ENCODE data around the gene IDUA. TPM values are rescaled to one million over a fixed set of nuclear protein-coding genes. Genes with fewer than 3 reads are reported as not detected.
A peak's percentile ranks its signal among the peaks of the same experiment; 100 is the strongest.

IDUA gene
- polyA plus RNA-seq, 12 donors: 6.8 to 19.7 (median 11.1) TPM; not detected in 1

DNA sequence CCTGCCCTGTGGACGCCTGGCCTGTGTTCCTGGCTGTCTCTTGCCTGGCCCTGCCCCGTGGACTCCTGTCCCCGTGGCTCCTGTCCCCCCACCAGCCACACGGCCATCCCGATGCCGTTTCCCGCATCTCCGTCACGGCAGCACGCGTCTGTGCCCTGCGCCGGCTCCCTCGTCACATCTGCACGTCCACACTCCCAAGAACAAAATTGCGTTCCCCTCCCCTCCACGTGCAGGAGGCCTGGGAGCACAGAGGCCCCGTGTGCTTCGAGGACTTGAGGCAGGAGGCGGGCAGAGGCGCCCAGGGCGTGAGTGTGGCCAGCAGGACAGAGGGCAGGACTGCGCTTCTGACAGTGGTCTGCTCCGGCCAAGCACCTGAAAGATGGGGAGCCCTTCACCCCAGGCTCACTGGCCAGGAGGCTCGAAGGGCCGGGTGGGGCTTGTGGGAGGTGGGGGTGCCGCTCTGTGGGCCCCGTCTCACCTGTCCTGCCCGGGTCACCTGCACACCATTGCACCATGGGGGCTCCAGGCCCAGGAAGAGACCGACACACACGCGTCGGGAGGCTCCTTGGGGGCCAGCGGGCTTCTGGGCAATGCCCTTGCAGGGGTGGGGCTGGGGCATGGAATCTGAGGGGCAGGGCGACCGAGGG, 41.9 kb downstream of the IDUA start:
- DNase-seq: no peak

DNA sequence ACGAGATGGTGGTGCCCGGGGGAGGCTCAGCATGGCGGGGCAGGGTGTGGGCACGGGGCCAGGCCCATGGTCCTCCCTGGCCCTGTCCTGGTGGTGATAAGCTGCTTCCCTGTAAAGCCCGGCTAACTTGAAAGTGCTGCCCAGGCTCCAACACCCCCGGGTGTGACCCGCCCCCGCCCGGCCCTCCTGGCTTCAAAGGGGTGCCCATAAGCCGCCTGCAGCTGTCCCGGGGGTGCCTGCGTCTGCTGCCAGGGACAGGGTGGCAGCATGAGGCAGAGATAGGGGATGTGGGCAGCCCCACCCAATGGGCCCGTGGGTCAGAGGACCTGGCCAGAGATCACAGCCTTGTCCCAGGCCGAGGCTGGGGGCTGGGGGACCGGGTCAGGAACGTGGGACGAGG, 42.7 kb downstream of the IDUA start:
- no peak for DNase-seq

DNA sequence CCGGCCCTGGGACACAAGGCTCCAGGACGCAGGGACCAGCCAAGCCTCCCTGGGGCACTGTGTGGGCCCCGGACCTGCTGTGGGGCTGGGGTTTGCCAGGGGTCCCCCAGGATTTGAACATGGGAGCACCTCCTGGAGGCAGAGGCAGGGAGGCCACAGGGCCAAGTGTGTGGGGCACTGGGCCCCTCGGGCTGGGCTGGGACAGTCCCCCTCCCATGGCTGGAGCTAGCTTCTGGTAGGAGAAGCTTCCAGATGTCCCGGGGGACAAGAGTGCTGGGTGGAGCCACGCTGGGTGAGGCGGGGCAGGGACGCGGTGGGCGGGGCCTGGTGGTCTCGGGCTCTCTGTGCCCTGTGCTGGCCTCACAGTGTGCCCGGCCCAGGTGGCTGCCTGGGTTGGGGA, 43.2 kb downstream of the IDUA start:
- no peak for DNase-seq

DNA sequence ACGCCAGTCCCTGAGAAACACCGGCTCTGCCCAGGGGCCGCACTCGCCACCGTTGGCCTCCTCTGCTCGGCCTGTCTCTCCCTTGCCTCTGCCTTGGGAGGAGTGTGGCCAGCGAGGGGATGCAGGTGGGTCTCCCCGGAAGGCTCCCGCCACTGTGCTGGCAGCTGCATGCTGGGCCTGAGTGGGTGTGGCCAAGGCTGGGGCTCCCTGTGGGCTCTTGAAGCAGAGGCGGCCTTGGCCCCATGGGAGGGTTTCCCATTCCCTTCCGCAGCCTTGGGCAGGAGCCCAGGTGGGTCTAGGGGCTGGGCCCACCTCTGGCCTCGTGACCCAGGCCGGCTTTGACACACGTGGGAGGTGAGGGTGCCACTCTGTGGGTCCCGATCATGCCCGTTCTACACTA, 43.7 kb downstream of the IDUA start:
- DNase-seq: no peak

DNA sequence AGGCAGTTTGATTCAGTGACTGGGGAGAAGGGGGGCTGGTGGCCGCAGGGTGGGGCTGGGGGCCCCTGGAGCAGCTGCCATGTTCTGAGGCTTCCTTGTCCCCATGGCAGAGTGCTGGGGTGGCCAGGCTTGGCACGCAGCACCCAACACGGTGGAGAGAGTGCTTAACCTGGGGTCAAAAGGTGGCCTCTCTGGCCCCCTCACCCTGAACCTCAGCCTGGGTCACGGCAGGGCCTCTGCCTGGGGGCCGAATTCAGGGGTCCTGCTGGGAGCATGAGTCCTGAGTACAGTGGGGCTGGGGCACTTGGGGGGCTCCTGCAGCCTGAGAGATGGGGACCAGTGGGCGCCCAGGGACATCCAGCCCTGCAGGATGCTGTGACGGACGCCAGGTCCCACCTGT, 44.5 kb downstream of the IDUA start:
- no peak for DNase-seq

DNA sequence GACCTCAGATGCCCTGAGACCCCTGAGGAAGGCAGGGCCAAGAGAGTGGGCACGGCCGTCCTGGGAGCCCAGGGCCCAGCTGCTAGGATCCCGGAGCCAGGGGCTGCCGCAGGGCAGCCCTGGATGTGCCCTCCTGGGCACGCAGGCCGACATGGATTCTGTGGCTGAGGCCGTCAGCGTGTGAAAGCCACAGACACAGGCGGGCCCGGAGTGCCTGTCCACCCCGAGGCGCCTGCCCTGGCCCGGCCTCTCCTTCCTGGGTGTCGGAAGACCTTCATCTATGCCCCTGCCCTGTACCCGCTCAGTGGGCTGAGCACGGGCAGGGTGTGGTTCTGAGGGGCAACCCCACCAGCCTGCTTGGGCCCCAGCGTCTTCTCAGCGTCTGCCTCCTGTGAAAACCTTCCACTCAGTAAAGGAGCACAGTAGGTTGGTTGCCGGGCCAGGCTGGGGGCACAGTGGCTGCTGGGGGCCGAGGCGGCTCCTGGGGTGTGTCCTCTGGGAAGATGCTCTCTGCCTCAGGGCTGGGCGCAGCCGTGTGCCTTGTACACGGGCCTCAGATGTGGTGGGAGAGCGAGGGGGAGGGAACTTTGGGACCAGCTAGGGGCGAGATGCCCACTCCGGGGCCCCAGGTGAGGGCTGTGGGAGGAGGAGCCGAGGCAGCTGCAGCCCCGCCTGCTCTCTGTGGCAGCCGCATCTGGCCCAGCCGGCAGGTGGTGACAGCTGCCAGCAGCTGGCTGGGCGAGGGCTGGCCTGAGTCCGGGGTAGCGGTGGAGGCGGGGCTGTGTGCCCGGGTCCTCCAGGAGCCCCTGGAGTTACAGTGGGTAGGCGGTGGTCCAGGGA, 45.3 kb downstream of the IDUA start:
- no peak for DNase-seq

DNA sequence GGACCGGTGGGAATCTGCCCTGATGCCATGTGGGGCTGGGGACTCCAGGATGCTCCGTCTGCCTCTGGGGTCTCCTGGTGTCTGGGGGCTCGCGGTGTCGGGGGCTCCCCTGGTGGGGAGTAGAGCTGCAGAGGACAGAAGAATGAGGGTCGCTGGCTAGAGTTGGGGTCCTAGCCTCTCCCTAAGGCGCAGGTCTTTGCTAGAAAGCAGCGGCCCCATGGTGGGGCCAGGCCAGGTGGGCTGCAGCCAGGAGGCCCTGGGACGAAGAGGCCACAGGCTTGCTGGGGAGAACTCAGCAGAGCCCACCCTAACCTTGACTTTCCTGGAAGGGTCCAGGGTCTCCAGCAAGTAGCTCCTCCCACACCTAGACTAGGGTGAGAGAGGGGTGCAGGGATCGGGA, 46.0 kb downstream of the IDUA start:
- no peak for DNase-seq

DNA sequence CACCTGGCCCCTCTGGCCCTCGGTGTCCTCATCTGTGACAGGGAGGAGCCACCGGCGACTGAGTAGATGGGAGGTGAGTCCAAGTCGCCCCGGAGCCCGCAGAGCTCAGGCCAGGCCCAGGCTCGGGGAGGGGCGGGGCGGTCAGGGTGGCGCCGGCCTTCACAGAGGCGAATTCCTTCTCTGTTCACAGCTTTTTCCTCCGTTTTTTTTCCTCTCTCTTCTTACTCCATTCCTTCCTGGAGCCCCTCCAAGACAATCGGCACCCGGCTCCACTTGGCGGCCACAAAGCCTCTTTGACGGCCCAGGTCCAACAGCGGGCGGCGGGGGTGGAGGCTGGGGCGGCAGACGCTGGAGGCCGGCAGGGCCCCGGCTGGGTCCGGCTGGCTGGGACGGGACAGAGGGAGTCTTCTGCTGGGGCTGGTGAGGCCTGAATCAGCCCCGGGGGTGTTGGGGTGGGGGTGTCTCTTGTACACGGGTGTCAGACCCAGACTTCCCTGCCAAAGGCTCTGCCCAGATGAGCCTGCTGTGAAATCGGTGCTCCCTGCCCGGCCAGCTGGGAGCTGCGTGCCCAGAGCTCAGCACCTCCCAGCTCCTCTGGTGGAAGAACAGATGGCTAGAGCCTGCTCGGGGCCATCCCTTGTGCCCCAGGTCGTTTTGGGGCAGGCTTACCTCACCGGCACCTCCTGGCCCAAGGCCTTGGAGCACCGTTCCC, 47.2 kb downstream of the IDUA start:
- DNase-seq: peak; percentile 66

DNA sequence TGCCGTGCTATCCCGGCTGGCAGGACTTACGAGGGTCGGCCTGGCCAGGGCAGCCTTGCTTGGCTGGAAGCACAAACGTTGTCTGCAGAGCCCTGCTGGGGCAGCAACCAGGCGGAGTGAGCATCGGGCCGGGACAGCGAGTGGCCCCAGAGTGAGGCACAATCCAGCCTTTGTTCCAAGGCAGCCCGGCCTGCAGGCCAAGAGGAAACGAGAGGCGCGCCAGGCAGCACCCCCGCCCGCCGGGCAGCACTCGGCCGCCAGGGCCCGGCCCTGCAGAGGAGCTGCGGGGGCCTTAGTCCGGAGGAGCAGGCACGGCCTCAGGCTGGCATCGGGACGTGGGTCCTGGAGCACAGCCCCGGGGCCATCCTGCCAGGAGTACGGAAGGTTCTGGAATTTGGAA, 48.7 kb downstream of the IDUA start:
- no peak for DNase-seq

DNA sequence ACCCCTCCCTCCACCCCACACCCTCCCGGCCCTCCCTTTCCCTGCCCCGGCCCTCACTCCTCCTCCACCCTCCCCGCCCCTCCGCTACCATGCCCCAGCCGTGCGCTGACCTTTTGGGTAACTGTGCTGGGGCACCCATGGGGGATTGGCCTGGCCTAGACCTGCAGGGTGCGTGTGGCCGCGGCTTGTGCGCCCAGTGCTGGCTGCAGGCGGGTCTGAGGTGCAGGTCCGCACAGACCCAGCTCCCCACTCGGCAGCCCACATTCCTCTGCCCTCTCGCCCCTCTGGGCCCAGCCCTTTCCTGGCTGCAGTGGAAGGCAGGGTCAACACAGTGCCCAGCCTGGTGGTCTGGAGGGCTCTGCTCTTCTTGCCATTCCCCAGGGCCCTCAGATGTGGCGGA, 49.3 kb downstream of the IDUA start:
- DNase-seq: no peak

DNA sequence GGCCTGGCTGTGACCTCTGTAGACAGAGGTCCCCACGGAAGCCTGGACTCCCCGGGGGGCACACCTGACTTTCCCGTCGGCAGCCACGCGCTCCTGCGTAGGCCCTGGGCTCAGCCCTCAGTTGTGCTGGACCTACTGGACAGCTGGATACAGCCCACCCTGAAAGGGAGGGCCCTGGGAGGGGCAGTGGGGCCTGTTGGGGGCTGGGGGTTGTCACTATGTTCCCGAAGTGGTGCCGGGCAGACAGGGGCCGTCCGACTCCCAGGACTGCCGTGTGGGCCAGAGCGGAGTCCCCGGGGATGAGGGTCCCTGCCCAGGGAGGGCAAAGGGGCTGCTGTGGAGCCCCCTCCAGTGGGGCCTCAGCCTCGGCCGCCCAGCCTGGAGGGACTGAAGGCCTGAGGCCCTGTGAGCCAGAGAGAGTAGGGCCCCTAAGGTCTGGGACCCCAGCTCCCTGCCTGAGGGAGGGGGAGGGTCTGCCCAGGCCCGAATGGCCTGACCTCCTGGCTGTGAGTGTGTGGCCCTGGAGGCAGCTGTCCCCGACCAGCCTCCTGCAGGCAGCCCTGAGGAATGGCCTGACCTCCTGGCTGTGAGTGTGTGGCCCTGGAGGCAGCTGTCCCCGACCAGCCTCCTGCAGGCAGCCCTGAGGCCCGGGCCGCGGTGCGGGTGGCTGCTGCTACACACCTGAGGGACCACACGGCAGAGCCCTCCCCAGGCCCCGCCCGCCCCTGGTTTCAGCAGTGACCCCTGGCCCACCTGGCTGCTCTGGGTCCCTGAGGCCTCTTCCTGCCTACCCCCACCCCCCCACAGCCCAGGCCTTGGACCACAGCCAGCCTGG, 50.3 kb downstream of the IDUA start:
- no peak for DNase-seq

DNA sequence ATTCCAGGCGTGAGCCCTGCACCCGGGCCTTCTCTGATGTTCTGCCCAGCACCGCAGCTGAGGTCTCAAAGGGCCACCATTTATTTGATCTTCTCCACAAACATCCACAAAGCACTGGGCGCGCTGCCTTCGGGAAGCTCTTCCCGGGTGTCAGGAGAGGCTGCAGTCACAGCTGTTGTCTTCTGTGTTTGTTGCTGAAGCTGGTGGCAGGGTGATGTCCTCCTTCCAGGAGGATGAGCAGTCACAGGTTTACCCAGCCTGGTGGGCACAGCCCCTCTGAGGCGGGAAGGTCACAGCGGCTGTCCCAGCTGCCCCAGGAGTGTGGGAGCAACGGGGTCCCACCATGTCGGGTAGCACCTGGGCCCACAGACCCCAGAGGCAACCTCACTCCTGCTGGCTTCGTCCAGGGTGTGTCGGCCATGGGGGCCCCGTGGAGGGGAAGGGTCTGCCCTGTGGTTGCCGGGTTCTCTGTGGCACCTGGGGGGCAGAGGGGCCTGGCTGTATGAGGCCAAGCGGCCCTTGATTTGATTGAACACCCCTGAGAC, 52.2 kb downstream of the IDUA start:
- DNase-seq: no peak

DNA sequence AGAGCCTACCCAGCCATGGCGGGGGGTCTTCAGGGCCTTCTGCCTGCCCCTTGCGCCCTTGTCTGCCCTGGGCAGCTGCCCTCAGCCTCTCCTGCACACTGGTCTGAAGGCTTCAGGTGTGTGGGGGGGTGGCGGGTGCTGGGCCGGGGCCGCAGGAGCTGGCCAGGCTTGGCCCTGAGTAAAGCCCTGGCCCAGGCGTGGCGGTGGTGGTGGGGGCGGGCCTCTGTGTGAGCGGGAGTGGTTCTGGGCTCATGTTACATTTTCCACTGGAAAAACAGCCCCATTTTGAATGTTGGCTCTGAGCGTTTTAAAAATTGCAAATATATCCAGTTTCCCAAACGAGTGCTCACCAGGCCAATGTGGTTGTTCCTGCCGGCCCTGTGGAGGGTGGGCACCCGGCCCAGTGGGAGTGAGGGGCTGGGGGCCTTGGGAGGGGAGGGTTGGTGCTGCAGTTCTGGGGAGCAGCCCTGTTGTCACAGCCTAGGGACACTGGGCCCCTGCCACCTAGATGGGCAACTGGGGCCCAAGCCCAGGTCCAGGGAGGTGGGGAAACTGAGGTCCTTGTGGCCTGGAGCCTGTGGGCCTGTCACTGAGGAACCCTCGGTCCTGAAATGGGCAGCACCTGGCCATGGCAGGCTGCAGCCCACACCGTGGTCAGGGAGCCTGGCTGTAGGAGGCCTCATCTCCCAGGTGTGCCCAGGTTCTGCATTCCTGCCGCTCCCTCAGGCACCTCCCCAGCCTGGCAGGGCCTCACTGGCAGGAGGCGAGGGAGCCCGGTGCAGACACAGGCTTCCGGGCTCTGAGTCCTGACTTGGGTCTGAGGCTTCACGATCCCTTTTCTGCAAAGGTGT, 52.9 kb downstream of the IDUA start:
- DNase-seq: peak; percentile 79

DNA sequence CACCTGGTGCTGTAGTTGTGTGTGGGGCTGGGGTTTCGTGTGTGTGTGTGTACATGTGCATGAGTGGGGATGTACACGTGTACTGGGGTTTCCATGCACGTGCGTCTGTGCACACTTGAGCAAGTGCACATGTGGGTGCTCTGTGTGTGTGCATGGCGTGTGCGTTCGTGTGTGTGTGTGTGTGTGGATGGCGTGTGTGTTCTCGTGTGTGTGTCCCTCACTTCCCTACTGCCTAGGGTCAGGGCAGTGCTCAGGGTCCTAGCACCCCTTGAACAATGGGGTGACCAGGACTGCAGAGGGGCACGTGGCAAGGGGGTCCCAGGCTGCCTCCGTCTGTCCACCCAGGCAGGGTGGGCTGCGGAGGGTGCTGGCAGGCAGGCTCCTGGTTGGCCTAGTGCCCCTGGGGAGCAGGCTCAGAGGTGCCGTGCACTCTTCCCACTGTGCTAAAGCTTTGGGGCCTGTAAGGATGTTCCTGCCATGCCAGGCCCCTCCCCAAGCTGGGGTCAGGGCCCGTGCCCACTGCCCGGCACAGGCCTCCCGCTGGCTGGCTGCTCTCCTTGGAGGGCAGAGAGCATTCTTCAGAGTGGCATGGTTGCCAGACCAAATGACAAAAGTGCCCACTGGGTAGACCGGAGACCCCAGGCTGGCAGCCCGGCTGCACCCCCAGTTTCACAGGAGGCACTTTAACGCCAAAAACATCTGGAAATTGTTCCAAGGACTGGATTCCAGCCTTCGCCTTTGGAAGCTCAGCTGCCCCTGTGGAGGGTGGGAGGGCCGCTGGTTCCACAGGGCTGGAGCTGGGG, 53.7 kb downstream of the IDUA start:
- no peak for DNase-seq

DNA sequence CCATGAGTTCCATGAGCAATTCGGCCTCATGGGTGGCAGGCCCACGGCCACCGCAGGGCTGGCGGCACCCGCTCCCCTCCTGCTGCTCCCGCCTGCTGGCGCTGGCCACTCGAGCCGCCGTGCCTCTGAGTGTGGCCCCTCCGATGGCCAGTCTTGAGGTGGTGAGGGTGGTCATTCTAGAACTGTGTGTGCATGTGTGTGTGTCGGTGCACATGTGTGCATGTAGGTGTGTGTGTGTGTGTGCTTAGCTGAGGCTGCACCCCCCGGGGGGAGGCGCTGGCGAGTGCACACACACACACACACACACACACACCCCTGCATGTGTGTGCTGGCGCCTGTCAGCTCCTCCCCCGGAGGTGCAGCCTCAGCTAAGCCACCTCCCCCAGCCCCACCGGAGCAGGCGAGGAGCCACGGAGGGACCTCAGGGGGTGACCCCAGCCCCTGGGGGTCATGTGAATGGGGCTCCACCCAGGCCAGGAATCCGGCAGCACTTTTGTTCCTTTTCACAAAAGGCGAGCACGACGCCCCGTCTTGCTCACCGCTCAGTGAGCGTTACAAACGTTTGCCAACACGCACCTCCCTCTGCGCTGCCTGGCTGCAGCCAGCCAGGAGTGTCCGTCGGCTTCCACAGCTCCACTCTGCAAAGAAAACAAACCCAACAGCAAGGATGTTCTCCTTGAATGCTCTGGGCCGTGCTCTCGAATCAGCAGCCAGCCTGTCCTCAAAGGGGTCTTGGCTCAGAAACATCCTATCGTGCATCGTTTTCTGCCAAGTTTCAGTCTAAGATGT, 54.5 kb downstream of the IDUA start:
- peak; percentile 65 for DNase-seq

DNA sequence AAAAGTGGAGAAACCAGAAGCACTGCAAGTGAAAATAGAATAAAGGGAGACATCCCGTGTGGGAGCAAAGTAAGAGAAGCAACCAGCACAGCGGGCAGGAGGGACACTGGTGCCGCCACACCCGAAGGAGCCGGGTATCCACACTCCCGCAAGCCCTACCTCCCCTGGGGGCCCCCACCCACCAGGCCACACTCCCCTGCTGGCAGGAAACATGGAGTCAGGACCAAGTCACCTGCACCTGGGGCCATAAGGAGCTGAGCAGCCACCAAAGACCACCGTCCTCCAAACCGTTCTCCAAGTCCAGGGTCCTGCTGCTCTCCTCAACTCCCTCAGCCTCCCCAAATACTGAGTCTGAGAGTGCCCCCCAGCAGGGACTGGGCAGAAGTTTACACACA, 55.1 kb downstream of the IDUA start:
- DNase-seq: no peak

DNA sequence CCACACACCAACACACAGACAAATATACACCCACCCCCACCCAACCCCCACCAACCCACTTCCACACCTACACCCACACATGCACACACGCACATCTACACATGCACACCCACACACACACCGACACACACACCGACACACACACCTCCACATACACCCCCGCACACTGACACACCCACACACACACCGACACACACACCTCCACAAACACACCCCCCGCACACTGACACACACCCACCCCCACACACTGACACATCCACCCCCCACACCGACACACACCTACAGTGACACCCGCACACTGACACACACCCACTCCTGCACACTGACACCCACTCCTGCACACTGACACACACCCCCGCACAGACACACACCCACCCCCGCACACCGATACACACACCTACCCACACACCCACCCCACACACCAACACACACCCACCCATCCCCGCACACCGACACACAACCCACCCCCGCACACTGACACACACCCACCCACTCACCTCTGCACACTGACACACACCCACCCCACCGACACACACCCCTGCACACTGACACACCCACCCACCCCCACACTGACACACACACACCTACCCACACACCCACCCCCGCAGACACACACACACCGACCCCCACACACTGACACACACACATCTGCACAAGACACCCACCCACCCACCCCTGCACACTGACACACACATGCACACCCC, 55.7 kb downstream of the IDUA start:
- no peak for DNase-seq

DNA sequence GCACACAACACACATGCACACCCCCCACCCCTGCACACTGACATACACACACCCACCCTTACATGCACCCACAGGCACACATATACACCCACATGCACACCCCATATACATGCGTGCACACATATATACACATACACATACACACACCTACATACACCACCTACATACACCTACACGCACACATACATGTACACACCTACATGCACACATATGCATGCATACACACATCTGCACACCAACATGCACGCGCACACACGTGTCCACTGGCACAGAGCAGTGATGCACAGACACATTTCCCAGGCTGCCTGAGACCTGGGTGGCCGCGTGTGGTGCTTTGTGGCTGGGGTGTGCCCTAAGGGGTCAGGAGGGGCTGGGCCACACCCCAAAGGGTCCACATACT, 56.3 kb downstream of the IDUA start:
- DNase-seq: no peak
